ENCODE measurements around the gene NSL1.

DNA sequence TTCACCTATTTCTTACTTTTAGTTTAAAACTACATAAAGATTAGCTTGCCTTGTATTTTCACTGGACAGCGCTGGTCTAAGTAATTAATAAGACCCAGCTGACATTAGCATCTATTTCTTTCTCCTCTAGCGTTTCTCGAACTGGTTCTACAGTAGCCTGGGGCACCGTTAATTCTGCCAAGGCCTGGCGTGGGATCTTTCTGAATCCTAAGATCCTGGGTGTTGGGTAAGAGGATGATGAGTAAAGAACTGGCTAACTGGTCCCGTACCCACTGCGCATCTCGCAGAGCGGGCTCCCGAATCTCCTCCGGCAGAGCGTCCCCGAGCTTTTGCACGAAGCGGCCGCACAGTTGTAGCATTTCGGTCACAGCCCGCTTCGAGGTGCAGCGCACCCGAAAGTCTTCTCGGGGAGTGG lies 309 bp downstream of the NSL1 start:
- TF ChIP-seq, protein P1, sequence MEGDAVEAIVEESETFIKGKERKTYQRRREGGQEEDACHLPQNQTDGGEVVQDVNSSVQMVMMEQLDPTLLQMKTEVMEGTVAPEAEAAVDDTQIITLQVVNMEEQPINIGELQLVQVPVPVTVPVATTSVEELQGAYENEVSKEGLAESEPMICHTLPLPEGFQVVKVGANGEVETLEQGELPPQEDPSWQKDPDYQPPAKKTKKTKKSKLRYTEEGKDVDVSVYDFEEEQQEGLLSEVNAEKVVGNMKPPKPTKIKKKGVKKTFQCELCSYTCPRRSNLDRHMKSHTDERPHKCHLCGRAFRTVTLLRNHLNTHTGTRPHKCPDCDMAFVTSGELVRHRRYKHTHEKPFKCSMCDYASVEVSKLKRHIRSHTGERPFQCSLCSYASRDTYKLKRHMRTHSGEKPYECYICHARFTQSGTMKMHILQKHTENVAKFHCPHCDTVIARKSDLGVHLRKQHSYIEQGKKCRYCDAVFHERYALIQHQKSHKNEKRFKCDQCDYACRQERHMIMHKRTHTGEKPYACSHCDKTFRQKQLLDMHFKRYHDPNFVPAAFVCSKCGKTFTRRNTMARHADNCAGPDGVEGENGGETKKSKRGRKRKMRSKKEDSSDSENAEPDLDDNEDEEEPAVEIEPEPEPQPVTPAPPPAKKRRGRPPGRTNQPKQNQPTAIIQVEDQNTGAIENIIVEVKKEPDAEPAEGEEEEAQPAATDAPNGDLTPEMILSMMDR (IDR thresholded peaks at IDR 0.05; ENCODE audit: insufficient read depth, low read length, poor library complexity, severe bottlenecking) = no peak
- no peak for TF ChIP-seq EZH2phosphoT487 (conservative IDR thresholded peaks at IDR 0.05; ENCODE audit: low read length)

Measured in SU-DHL-6 (cell line).